PC-3 (cell line): ENCODE results near the gene TEX2.

ENCODE experiments used
- EZH2 ChIP-seq: fragments of 300-600 bp; sonication (generic); IDR thresholded peaks from one replicate; pipeline ENCODE4 v1.6.1; 2017; ENCODE audit warnings: antibody characterized with exemption, mild to moderate bottlenecking, low read length; ENCODE audit not compliant: unreplicated experiment
- EZH2phosphoT487 ChIP-seq: fragments of 300-600 bp; sonication (generic); IDR thresholded peaks from 2 replicates; pipeline ENCODE4 v1.6.1; 2018; ENCODE audit warnings: mild to moderate bottlenecking, antibody characterized with exemption, low read length, borderline replicate concordance
- TF ChIP-seq, protein P1 (sequence below): fragments of 300-600 bp; sonication (generic); conservative IDR thresholded peaks from 2 replicates; pipeline ENCODE4 v1.5.1; 2017; ENCODE audit warnings: antibody characterized with exemption, low read depth, mild to moderate bottlenecking, low read length

DNA sequence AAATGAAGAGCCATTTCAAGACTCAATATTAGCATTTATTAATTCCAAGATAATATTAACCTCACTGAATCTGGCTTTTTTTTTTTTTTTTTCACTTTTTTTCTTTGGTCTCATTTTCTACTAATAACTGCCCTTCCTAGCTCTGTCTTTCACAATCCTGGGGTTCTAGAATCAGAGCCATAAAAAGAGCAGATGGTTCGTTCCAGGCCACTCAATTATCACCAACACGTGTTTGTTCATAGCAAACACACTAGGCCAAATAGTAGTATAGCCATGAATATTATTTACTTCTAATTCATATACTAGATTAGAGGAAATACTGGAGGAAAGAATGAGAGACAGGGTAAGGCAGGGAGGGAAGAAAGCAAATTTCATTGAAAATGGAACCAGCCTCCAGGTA lies 39.8 kb downstream of the TEX2 start:
- TF ChIP-seq, protein P1, sequence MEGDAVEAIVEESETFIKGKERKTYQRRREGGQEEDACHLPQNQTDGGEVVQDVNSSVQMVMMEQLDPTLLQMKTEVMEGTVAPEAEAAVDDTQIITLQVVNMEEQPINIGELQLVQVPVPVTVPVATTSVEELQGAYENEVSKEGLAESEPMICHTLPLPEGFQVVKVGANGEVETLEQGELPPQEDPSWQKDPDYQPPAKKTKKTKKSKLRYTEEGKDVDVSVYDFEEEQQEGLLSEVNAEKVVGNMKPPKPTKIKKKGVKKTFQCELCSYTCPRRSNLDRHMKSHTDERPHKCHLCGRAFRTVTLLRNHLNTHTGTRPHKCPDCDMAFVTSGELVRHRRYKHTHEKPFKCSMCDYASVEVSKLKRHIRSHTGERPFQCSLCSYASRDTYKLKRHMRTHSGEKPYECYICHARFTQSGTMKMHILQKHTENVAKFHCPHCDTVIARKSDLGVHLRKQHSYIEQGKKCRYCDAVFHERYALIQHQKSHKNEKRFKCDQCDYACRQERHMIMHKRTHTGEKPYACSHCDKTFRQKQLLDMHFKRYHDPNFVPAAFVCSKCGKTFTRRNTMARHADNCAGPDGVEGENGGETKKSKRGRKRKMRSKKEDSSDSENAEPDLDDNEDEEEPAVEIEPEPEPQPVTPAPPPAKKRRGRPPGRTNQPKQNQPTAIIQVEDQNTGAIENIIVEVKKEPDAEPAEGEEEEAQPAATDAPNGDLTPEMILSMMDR: no peak
- TF ChIP-seq EZH2: no peak
- no peak for TF ChIP-seq EZH2phosphoT487
